OCI-LY7 (cell line): ENCODE measurements around the gene ROBO1. TPM values are rescaled to one million over a fixed set of nuclear protein-coding genes. Genes with fewer than 3 reads are reported as not detected.

Source experiments
- BruUV-seq: library from RNA; stranded (reverse); fragments of 400-500 nt; replicated peaks from 2 replicates; lab custom pipeline; 2021; lab: Mats Ljungman, UMichigan
- CTCF ChIA-PET: fragments of 300-600 bp; sonication (Branson Sonifier 250); formaldehyde crosslinking; loops from one replicate; lab custom pipeline; 2022; ENCODE audit warnings: antibody characterized with exemption; ENCODE audit not compliant: unreplicated experiment; lab: Charles Lee
- POLR2A ChIA-PET: fragments of 300-600 bp; sonication (Branson Sonifier 250); formaldehyde crosslinking; loops from one replicate; lab custom pipeline; 2022; ENCODE audit warnings: antibody characterized with exemption; lab: Charles Lee
- DNase-seq: peaks from one replicate; pipeline ENCODE4 v3.0.0-alpha.2; 2015; ENCODE audit warnings: low spot score
- H2AFZ ChIP-seq: fragments of 200-600 bp; sonication (generic), shearing (Covaris generic); 2 replicates; pipeline ENCODE4 v1.6.1; 2014; ENCODE audit warnings: mild to moderate bottlenecking, antibody characterized with exemption, low read length, moderate library complexity
- H3K27ac ChIP-seq: fragments of 200-600 bp; sonication (generic); 2 replicates; pipeline ENCODE4 v1.5.1; 2014; ENCODE audit warnings: mixed run types, low read depth, mild to moderate bottlenecking, moderate library complexity, low read length, inconsistent platforms; ENCODE audit not compliant: poor library complexity, severe bottlenecking
- H3K36me3 ChIP-seq: fragments of 200-600 bp; sonication (generic); 2 replicates; pipeline ENCODE4 v1.6.1; 2014; ENCODE audit warnings: mild to moderate bottlenecking, antibody characterized with exemption, low read length, moderate library complexity, mixed read lengths; ENCODE audit not compliant: insufficient read depth
- H3K4me1 ChIP-seq: fragments of 200-600 bp; sonication (generic); 2 replicates; pipeline ENCODE4 v1.5.1; 2014; ENCODE audit warnings: mild to moderate bottlenecking, low read length; ENCODE audit not compliant: insufficient read depth, poor library complexity, severe bottlenecking
- H3K4me2 ChIP-seq: fragments of 200-600 bp; sonication (generic); 2 replicates; pipeline ENCODE4 v1.6.1; 2014; ENCODE audit warnings: mild to moderate bottlenecking, low read length
- H3K4me3 ChIP-seq: fragments of 200-600 bp; sonication (generic); 2 replicates; pipeline ENCODE4 v1.5.1; 2014; ENCODE audit warnings: mild to moderate bottlenecking, low read depth, low read length; ENCODE audit not compliant: poor library complexity, severe bottlenecking
- H3K79me2 ChIP-seq: fragments of 200-600 bp; sonication (generic); 2 replicates; pipeline ENCODE4 v1.6.1; 2016; ENCODE audit warnings: low read depth, mild to moderate bottlenecking, low read length, moderate library complexity, mixed read lengths; ENCODE audit not compliant: insufficient read depth
- H3K9me2 ChIP-seq: fragments of 200-600 bp; sonication (generic); 2 replicates; pipeline ENCODE4 v1.6.1; 2016; ENCODE audit warnings: mild to moderate bottlenecking, low read length, mixed read lengths; ENCODE audit not compliant: insufficient read depth
- H3K9me3 ChIP-seq: fragments of 200-600 bp; sonication (generic); 2 replicates; pipeline ENCODE4 v1.6.1; 2014; ENCODE audit warnings: mild to moderate bottlenecking, mixed run types, low read length, mixed read lengths
- H4K20me1 ChIP-seq: fragments of 200-600 bp; sonication (generic); 2 replicates; pipeline ENCODE4 v1.6.1; 2014; ENCODE audit warnings: mild to moderate bottlenecking, antibody characterized with exemption, low read length, moderate library complexity, mixed read lengths; ENCODE audit not compliant: insufficient read depth
- CTCF ChIP-seq: fragments of 200-600 bp; sonication (generic); conservative IDR thresholded peaks from 2 replicates; pipeline ENCODE4 v1.5.1; 2014; ENCODE audit warnings: mild to moderate bottlenecking, antibody characterized with exemption, low read length, moderate library complexity, mixed read lengths
- EZH2phosphoT487 ChIP-seq: fragments of 200-600 bp; sonication (generic); IDR thresholded peaks from 2 replicates; pipeline ENCODE4 v1.6.1; 2018; ENCODE audit warnings: low read depth, borderline replicate concordance, mild to moderate bottlenecking, mixed run types, antibody characterized with exemption, low read length, moderate library complexity, mixed read lengths
- intact Hi-C: fragments of 100-400 bp; cut with micrococcal nuclease; formaldehyde crosslinking; loops from one replicate; pipeline ENCODE4 v1.10.0; 2022; ENCODE audit not compliant: unreplicated experiment
- total RNA-seq, 2 experiments: library from RNA; depleted of rRNA in 1 of 2; stranded (reverse); fragments of >200 nt in 1 of 2; shearing (Covaris generic) in 1 of 2; gene quantifications; 2 replicates each; pipeline ENCODE4 v1.2.3, GENCODE V29; 2014 to 2022

Gene ROBO1
- total RNA-seq, 2 experiments from 2014 or later, result not detected

- H3K27ac ChIP-seq, result no peak overlapping the region
- POLR2A ChIA-PET, result no interaction called here
- H2AFZ ChIP-seq, result no peak overlapping the region
- no peaks in the 10 kb centered on the region for H3K4me1 ChIP-seq
- no peak for DNase-seq
- no peak overlapping the region for H3K4me3 ChIP-seq
- no peaks in the 10 kb centered on the region for H3K9me2 ChIP-seq
- H3K79me2 ChIP-seq, result no peaks in the 10 kb centered on the region
- TF ChIP-seq EZH2phosphoT487, result no peak
- no peak for TF ChIP-seq CTCF
- H3K36me3 ChIP-seq, result no peaks in the 10 kb centered on the region
- intact Hi-C loops, result no loop called here
- CTCF ChIA-PET, result no interaction called here
- no peaks in the 10 kb centered on the region for H3K9me3 ChIP-seq
- no TSS peak for BruUV-seq
- H3K4me2 ChIP-seq, result no peak overlapping the region
- no peaks in the 10 kb centered on the region for H4K20me1 ChIP-seq
Observed at GRCh38 chr3:78913711-78914110, 854.1 kb downstream of the ROBO1 start.

GRCh38 chr3:78912687-78913086 is 855.1 kb downstream of the ROBO1 start:
- ChIA-PET POLR2A (no interaction called here), CTCF (no interaction called here)
- Histone ChIP-seq H3K4me1 (no peaks in the 10 kb centered on the region), H3K4me2 (no peak overlapping the region), H3K27ac (no peak overlapping the region), H2AFZ (no peak overlapping the region), H3K4me3 (no peak overlapping the region), H3K9me3 (no peaks in the 10 kb centered on the region), H4K20me1 (no peaks in the 10 kb centered on the region), H3K36me3 (no peaks in the 10 kb centered on the region), H3K79me2 (no peaks in the 10 kb centered on the region), H3K9me2 (no peaks in the 10 kb centered on the region)
- TF ChIP-seq EZH2phosphoT487 (no peak), CTCF (no peak)
- intact Hi-C loops, result no loop called here
- BruUV-seq, result no TSS peak
- no peak for DNase-seq

- Histone ChIP-seq H4K20me1 (no peaks in the 10 kb centered on the region), H2AFZ (no peak overlapping the region), H3K27ac (no peak overlapping the region), H3K4me2 (no peak overlapping the region), H3K9me3 (no peaks in the 10 kb centered on the region), H3K4me3 (no peak overlapping the region), H3K36me3 (no peaks in the 10 kb centered on the region), H3K4me1 (no peaks in the 10 kb centered on the region), H3K9me2 (no peaks in the 10 kb centered on the region), H3K79me2 (no peaks in the 10 kb centered on the region)
- intact Hi-C loops, result no loop called here
- ChIA-PET POLR2A (no interaction called here), CTCF (no interaction called here)
- DNase-seq, result no peak
- TF ChIP-seq CTCF, result no peak
- no peak for TF ChIP-seq EZH2phosphoT487
- BruUV-seq, result no TSS peak
Observed at GRCh38 chr3:78912259-78912658, 855.5 kb downstream of the ROBO1 start.
